DMS53 (cell line): ENCODE results near the gene DZANK1.
A peak's percentile ranks its signal among the peaks of the same experiment; 100 is the strongest.
"Not testable (repeated sequence)": the region's sequence is repeated elsewhere in the genome, so short reads cannot be mapped to it uniquely, and the experiment has no call there.

ENCODE experiments used
- DNase-seq: peaks from one replicate; lab custom pipeline; 2025; lab: John Stamatoyannopoulos, UW

The DZANK1 gene

GRCh38 chr20:18377896-18378481 is 88.8 kb downstream of the DZANK1 start:
- no peak for DNase-seq

GRCh38 chr20:18375551-18375950 is 91.3 kb downstream of the DZANK1 start:
- not testable (repeated sequence) for DNase-seq

GRCh38 chr20:18372296-18372695 is 94.5 kb downstream of the DZANK1 start:
- no peak for DNase-seq

- no peak for DNase-seq
Observed at GRCh38 chr20:18364768-18365167, 102.1 kb downstream of the DZANK1 start.

- peak; percentile 15 for DNase-seq
Observed at GRCh38 chr20:18363708-18364107, 103.1 kb downstream of the DZANK1 start.

- DNase-seq = no peak
Observed at GRCh38 chr20:18362916-18363315, 103.9 kb downstream of the DZANK1 start.

GRCh38 chr20:18361678-18362077 is 105.2 kb downstream of the DZANK1 start:
- no peak for DNase-seq

- peak; percentile 45 for DNase-seq
Observed at GRCh38 chr20:18360635-18361034, 106.2 kb downstream of the DZANK1 start.

GRCh38 chr20:18359854-18360253 is 107.0 kb downstream of the DZANK1 start:
- peak; percentile 16 for DNase-seq

- DNase-seq = not testable (repeated sequence)
Observed at GRCh38 chr20:18349749-18350148, 117.1 kb downstream of the DZANK1 start.
